ENCODE measurements around the gene TBX15. TPM values are rescaled to one million over a fixed set of nuclear protein-coding genes. Genes with fewer than 3 reads are reported as not detected.

TBX15 gene
- total RNA-seq, 1 experiment from 2014 or later = 1.9 TPM

DNA sequence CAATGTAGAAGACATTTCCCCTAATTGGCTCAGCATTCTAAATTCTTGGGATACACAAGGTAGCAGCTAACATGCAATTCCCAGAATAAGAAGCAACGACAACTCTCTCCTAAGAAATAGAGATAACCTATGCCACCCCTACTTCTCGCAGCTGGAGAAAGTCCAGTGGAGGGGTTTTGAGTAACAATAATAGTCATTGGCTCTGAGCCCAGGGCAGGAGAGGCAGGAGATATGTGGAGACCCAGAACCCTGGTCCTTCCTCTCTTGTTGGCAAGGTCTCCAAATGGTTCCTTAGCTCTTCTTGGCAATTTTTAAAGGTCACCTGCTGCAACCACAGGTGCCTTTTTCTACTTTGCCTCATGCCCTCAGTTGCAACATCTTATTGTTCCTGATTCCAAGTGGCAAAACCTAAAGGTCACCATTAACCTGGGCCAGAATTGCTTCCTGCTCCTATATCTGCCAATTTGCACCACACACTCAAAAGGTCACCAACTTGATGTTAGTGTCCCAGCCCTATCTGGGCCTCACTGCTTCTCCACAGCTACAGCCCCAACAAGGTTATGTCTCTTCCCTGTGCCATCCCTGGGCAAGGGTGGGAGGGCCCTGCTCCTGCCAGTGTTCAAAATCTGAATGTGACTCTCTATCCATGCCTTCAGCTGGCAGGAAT lies 36.7 kb downstream of the TBX15 start:
- ATAC-seq = no peak
- intact Hi-C loops (cut with micrococcal nuclease; ENCODE audit: unreplicated experiment) = no loop called here
- POLR2A ChIA-PET = no interaction called here
- TF ChIP-seq, protein P1, sequence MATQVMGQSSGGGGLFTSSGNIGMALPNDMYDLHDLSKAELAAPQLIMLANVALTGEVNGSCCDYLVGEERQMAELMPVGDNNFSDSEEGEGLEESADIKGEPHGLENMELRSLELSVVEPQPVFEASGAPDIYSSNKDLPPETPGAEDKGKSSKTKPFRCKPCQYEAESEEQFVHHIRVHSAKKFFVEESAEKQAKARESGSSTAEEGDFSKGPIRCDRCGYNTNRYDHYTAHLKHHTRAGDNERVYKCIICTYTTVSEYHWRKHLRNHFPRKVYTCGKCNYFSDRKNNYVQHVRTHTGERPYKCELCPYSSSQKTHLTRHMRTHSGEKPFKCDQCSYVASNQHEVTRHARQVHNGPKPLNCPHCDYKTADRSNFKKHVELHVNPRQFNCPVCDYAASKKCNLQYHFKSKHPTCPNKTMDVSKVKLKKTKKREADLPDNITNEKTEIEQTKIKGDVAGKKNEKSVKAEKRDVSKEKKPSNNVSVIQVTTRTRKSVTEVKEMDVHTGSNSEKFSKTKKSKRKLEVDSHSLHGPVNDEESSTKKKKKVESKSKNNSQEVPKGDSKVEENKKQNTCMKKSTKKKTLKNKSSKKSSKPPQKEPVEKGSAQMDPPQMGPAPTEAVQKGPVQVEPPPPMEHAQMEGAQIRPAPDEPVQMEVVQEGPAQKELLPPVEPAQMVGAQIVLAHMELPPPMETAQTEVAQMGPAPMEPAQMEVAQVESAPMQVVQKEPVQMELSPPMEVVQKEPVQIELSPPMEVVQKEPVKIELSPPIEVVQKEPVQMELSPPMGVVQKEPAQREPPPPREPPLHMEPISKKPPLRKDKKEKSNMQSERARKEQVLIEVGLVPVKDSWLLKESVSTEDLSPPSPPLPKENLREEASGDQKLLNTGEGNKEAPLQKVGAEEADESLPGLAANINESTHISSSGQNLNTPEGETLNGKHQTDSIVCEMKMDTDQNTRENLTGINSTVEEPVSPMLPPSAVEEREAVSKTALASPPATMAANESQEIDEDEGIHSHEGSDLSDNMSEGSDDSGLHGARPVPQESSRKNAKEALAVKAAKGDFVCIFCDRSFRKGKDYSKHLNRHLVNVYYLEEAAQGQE (IDR thresholded peaks at IDR 0.05; ENCODE audit: insufficient read depth in 1 of 2, low read depth in 2 of 2, low read length in 1 of 2) = no peak
- TF ChIP-seq, protein P2, sequence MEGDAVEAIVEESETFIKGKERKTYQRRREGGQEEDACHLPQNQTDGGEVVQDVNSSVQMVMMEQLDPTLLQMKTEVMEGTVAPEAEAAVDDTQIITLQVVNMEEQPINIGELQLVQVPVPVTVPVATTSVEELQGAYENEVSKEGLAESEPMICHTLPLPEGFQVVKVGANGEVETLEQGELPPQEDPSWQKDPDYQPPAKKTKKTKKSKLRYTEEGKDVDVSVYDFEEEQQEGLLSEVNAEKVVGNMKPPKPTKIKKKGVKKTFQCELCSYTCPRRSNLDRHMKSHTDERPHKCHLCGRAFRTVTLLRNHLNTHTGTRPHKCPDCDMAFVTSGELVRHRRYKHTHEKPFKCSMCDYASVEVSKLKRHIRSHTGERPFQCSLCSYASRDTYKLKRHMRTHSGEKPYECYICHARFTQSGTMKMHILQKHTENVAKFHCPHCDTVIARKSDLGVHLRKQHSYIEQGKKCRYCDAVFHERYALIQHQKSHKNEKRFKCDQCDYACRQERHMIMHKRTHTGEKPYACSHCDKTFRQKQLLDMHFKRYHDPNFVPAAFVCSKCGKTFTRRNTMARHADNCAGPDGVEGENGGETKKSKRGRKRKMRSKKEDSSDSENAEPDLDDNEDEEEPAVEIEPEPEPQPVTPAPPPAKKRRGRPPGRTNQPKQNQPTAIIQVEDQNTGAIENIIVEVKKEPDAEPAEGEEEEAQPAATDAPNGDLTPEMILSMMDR (IDR thresholded peaks at IDR 0.05) = no peak
- TF ChIP-seq TCF7L2 (IDR thresholded peaks at IDR 0.05; ENCODE audit: low read depth, low read length) (no peak), SIN3A (IDR thresholded peaks at IDR 0.05; ENCODE audit: borderline replicate concordance, insufficient read depth, low read depth, low read length) (no peak), POLR2AphosphoS5 (IDR thresholded peaks at IDR 0.05; ENCODE audit: low read depth, low read length) (no peak)
- Histone ChIP-seq H3K4me3 (ENCODE audit: low read depth in 2 of 2, low read length in 2 of 2) (no peak overlapping the region), H3K9me3 (ENCODE audit: control insufficient read depth, insufficient read depth, low read depth, low read length) (no peaks in the 10 kb centered on the region), H3K4me1 (ENCODE audit: control insufficient read depth, insufficient read depth, low read length) (no peaks in the 10 kb centered on the region), H3K27me3 (ENCODE audit: control insufficient read depth, insufficient read depth, low read length) (no peaks in the 10 kb centered on the region), H3K27ac (ENCODE audit: low read length) (no peak overlapping the region), H3K36me3 (ENCODE audit: control insufficient read depth, insufficient read depth, low read length) (no peaks in the 10 kb centered on the region)
- no peak for DNase-seq (ENCODE audit: low read depth, low spot score)
- no TSS peak for BruUV-seq (replicated peaks)
- CTCF ChIA-PET = interaction anchor here (0.6 kb wide), 1 partner anchor 21 kb away, joined by 4 read pairs; no protein-coding TSS in a partner anchor
- in situ Hi-C loops (cut with HindIII; ENCODE audit: low pct_unique_long_range_greater_than_20kb, low sequenced_read_pairs) = no loop called here

DNA sequence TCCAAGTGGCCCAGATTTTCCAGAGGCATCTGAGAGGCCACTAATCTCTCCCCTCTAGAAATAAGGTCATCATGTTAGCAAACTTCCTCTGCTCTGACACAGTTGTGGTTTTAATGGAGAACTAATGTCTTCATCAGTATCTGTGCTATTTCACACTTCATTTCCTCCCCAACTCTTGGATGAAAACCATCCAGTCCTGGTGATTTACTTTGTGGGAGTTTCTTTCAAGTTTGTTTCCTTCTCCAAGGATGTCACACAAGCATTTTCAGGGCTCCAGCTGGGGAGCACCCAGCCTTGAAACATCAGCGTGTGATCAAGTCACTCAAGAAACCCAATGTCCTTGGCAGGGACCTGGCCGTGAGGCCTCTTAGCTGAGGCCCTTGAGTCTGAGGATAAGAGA lies 38.8 kb downstream of the TBX15 start:
- Histone ChIP-seq H3K27me3 (ENCODE audit: control insufficient read depth, insufficient read depth, low read length) (no peaks in the 10 kb centered on the region), H3K36me3 (ENCODE audit: control insufficient read depth, insufficient read depth, low read length) (no peaks in the 10 kb centered on the region), H3K4me1 (ENCODE audit: control insufficient read depth, insufficient read depth, low read length) (no peaks in the 10 kb centered on the region), H3K9me3 (ENCODE audit: control insufficient read depth, insufficient read depth, low read depth, low read length) (no peaks in the 10 kb centered on the region), H3K27ac (ENCODE audit: low read length) (no peak overlapping the region), H3K4me3 (ENCODE audit: low read depth in 2 of 2, low read length in 2 of 2) (no peak overlapping the region)
- in situ Hi-C loops (cut with HindIII; ENCODE audit: low pct_unique_long_range_greater_than_20kb, low sequenced_read_pairs) = no loop called here
- no peak for DNase-seq (ENCODE audit: low read depth, low spot score)
- intact Hi-C loops (cut with micrococcal nuclease; ENCODE audit: unreplicated experiment) = no loop called here
- BruUV-seq (replicated peaks) = no TSS peak
- ChIA-PET CTCF (no interaction called here), POLR2A (no interaction called here)
- ATAC-seq = no peak
- TF ChIP-seq TCF7L2 (IDR thresholded peaks at IDR 0.05; ENCODE audit: low read depth, low read length) (no peak), SIN3A (IDR thresholded peaks at IDR 0.05; ENCODE audit: borderline replicate concordance, insufficient read depth, low read depth, low read length) (no peak), POLR2AphosphoS5 (IDR thresholded peaks at IDR 0.05; ENCODE audit: low read depth, low read length) (no peak)
- TF ChIP-seq, protein P2 (IDR thresholded peaks at IDR 0.05) = no peak
- TF ChIP-seq, protein P1 (IDR thresholded peaks at IDR 0.05; ENCODE audit: insufficient read depth in 1 of 2, low read depth in 2 of 2, low read length in 1 of 2) = no peak
